GM12878 (cell line): ENCODE data around the gene GPR18. TPM values are rescaled to one million over a fixed set of nuclear protein-coding genes. Genes with fewer than 3 reads are reported as not detected.

Experiments used
- CBX3 ChIP-seq: fragments of 200-600 bp; sonication (generic); IDR thresholded peaks from 2 replicates; pipeline ENCODE4 v1.6.1; 2016; ENCODE audit warnings: low read depth, borderline replicate concordance
- E4F1 ChIP-seq: fragments of 450-650 bp; IDR thresholded peaks from 2 replicates; pipeline ENCODE4 v1.6.1; 2018; ENCODE audit warnings: borderline replicate concordance, mild to moderate bottlenecking; ENCODE audit not compliant: partially characterized antibody
- IRF4 ChIP-seq: IDR thresholded peaks from 2 replicates; pipeline ENCODE4 v1.6.1; 2011; ENCODE audit warnings: low read depth, low read length
- NFYA ChIP-seq: IDR thresholded peaks from 2 replicates; pipeline ENCODE4 v1.6.1; 2011; ENCODE audit warnings: low read depth, mild to moderate bottlenecking, low read length, improper control_type of control experiment, borderline replicate concordance
- SIN3A ChIP-seq: IDR thresholded peaks from 2 replicates; pipeline ENCODE4 v1.6.1; 2012; ENCODE audit warnings: low read depth, low read length, improper control_type of control experiment
- TBL1XR1 ChIP-seq: IDR thresholded peaks from 2 replicates; pipeline ENCODE4 v1.6.1; 2012; ENCODE audit warnings: low read depth, low read length, improper control_type of control experiment
- WRNIP1 ChIP-seq: IDR thresholded peaks from 2 replicates; pipeline ENCODE4 v1.6.1; 2011; ENCODE audit warnings: low read depth, low read length, improper control_type of control experiment, borderline replicate concordance
- polyA plus RNA-seq, 11 experiments: library from polyadenylated mRNA; depleted of rRNA in 4 of 11; unstranded in 6 of 11; stranded (reverse) in 5 of 11; fragments of >200 nt; fragmentation: Nextera tagmentation in 4 of 11; fragmentation: Illumina TruSeq in 1 of 11; extraction: Ambion mirVana in 4 of 11; extraction: Trizol in 1 of 11; gene quantifications; 1 replicate in 1 of 11; 2 replicates in 10 of 11; pipeline versions ENCODE4 v1.2.1 to v1.2.3, GENCODE V29; 2011 to 2016; ENCODE audit warnings: inconsistent platforms in 2 of 11, missing spikeins in 2 of 11, low read depth in 1 of 11
- total RNA-seq, 4 experiments: library from RNA; depleted of rRNA in 3 of 4; stranded (reverse); fragments of >200 nt in 3 of 4; fragmentation: Illumina TruSeq in 1 of 4; extraction: Trizol in 1 of 4; gene quantifications; 2 replicates each; pipeline versions ENCODE4 v1.2.1 to v1.2.3, GENCODE V29; 2013 to 2021
- TF ChIP-seq, protein P1 (sequence below): fragments of 450-650 bp; IDR thresholded peaks from 2 replicates; pipeline ENCODE4 v1.6.1; 2017; ENCODE audit warnings: mild to moderate bottlenecking, moderate library complexity
- TF ChIP-seq, protein P2 (sequence below): IDR thresholded peaks from 2 replicates; pipeline ENCODE4 v1.6.1; 2012; ENCODE audit warnings: mild to moderate bottlenecking, low read depth, low read length

Gene GPR18
- total and polyA plus RNA-seq, 10 of the 15 experiments (the other 5 are each of a cell fraction or from before 2014, with no cell fraction given), result 3.3 to 12.9 (median 5.2) TPM

GRCh38 chr13:99258210-99258860 lies at the start of gene GPR18 (continued):
- TF ChIP-seq IRF4 (peak; percentile 93), CBX3 (no peak), WRNIP1 (no peak), NFYA (no peak), TBL1XR1 (peak; percentile 57; the same call in 1 of the 2 replicates), SIN3A (no peak), E4F1 (no peak)
- TF ChIP-seq, protein P1, sequence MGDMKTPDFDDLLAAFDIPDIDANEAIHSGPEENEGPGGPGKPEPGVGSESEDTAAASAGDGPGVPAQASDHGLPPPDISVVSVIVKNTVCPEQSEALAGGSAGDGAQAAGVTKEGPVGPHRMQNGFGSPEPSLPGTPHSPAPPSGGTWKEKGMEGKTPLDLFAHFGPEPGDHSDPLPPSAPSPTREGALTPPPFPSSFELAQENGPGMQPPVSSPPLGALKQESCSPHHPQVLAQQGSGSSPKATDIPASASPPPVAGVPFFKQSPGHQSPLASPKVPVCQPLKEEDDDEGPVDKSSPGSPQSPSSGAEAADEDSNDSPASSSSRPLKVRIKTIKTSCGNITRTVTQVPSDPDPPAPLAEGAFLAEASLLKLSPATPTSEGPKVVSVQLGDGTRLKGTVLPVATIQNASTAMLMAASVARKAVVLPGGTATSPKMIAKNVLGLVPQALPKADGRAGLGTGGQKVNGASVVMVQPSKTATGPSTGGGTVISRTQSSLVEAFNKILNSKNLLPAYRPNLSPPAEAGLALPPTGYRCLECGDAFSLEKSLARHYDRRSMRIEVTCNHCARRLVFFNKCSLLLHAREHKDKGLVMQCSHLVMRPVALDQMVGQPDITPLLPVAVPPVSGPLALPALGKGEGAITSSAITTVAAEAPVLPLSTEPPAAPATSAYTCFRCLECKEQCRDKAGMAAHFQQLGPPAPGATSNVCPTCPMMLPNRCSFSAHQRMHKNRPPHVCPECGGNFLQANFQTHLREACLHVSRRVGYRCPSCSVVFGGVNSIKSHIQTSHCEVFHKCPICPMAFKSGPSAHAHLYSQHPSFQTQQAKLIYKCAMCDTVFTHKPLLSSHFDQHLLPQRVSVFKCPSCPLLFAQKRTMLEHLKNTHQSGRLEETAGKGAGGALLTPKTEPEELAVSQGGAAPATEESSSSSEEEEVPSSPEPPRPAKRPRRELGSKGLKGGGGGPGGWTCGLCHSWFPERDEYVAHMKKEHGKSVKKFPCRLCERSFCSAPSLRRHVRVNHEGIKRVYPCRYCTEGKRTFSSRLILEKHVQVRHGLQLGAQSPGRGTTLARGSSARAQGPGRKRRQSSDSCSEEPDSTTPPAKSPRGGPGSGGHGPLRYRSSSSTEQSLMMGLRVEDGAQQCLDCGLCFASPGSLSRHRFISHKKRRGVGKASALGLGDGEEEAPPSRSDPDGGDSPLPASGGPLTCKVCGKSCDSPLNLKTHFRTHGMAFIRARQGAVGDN, result 0 out of 2 replicates have a peak, but pooled peaks have one; percentile 31
- TF ChIP-seq, protein P2, sequence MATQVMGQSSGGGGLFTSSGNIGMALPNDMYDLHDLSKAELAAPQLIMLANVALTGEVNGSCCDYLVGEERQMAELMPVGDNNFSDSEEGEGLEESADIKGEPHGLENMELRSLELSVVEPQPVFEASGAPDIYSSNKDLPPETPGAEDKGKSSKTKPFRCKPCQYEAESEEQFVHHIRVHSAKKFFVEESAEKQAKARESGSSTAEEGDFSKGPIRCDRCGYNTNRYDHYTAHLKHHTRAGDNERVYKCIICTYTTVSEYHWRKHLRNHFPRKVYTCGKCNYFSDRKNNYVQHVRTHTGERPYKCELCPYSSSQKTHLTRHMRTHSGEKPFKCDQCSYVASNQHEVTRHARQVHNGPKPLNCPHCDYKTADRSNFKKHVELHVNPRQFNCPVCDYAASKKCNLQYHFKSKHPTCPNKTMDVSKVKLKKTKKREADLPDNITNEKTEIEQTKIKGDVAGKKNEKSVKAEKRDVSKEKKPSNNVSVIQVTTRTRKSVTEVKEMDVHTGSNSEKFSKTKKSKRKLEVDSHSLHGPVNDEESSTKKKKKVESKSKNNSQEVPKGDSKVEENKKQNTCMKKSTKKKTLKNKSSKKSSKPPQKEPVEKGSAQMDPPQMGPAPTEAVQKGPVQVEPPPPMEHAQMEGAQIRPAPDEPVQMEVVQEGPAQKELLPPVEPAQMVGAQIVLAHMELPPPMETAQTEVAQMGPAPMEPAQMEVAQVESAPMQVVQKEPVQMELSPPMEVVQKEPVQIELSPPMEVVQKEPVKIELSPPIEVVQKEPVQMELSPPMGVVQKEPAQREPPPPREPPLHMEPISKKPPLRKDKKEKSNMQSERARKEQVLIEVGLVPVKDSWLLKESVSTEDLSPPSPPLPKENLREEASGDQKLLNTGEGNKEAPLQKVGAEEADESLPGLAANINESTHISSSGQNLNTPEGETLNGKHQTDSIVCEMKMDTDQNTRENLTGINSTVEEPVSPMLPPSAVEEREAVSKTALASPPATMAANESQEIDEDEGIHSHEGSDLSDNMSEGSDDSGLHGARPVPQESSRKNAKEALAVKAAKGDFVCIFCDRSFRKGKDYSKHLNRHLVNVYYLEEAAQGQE, result no peak
